Activated CD8-positive, alpha-beta memory T cell treated with anti-CD3 and anti-CD28 coated beads, Interleukin-2, amount 50 U/mL, for 1 hour (primary cell): ENCODE data around the gene ERP27.

Experiments used
- DNase-seq: peaks from one replicate; pipeline ENCODE4 v3.0.0-alpha.2; 2020; ENCODE audit errors: extremely low read depth

Gene ERP27

DNA sequence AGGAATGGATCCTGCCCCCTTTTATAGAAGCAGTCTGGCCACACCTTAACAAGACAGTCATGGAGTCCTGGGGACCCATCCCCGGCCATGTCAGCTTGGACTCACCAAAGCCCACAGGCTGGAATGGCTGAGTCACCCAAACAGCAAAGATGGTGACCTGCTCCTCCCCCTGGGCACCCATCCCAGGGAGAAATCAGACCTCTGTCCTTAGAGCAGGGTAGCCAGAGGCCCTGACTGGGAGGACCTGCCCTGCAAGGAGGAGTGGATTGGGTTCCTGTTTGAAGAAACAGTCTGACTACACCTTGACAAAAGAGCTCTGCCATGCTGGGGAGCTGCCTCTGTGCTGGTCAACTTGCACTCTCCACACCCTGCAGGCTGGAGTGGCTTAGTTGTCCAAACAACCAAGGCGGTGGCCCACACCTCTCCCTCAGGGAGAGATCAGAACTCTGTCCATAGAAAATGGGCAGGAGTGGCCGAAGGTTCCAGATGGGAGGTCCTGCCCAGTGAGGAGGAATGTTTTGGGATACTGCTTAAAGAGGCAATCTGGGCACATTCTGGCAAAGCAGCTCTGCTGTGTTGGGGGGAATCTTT lies 69.3 kb downstream of the ERP27 start:
- DNase-seq = no peak
